Astrocyte (in vitro differentiated cells and primary cell): ENCODE results near the gene ZC3H11A.

ENCODE experiments used
- EZH2 ChIP-seq: IDR thresholded peaks from 2 replicates; pipeline ENCODE4 v1.6.1; 2012; ENCODE audit warnings: mild to moderate bottlenecking, low read length, inconsistent platforms; ENCODE audit not compliant: insufficient read depth
- TF ChIP-seq, protein P1 (sequence below): IDR thresholded peaks from 2 replicates; pipeline ENCODE4 v1.5.1; 2011; ENCODE audit warnings: low read depth, mild to moderate bottlenecking, inconsistent platforms, low read length, moderate library complexity; ENCODE audit not compliant: insufficient read depth

GRCh38 chr1:203805689-203806088 is 10.3 kb downstream of the ZC3H11A start:
- TF ChIP-seq, protein P1, sequence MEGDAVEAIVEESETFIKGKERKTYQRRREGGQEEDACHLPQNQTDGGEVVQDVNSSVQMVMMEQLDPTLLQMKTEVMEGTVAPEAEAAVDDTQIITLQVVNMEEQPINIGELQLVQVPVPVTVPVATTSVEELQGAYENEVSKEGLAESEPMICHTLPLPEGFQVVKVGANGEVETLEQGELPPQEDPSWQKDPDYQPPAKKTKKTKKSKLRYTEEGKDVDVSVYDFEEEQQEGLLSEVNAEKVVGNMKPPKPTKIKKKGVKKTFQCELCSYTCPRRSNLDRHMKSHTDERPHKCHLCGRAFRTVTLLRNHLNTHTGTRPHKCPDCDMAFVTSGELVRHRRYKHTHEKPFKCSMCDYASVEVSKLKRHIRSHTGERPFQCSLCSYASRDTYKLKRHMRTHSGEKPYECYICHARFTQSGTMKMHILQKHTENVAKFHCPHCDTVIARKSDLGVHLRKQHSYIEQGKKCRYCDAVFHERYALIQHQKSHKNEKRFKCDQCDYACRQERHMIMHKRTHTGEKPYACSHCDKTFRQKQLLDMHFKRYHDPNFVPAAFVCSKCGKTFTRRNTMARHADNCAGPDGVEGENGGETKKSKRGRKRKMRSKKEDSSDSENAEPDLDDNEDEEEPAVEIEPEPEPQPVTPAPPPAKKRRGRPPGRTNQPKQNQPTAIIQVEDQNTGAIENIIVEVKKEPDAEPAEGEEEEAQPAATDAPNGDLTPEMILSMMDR: no peak
- TF ChIP-seq EZH2: no peak
